ENCODE data around the gene TCEAL6.

- TF ChIP-seq POLR2A (IDR thresholded peaks at IDR 0.05; ENCODE audit: low read length) (no peak), GATA1 (IDR thresholded peaks at IDR 0.05; ENCODE audit: low read depth, low read length) (no peak)
Measured at GRCh38 chrX:102115748-102116147, 26.5 kb downstream of the TCEAL6 start.
